Measurements from ENCODE around the gene TBC1D22A. TPM values are rescaled to one million over a fixed set of nuclear protein-coding genes. Genes with fewer than 3 reads are reported as not detected.

Gene TBC1D22A
- total RNA-seq, 1 donor, result 17.7 TPM

GRCh38 chr22:46896568-46897245 is 134.3 kb downstream of the TBC1D22A start:
- Histone ChIP-seq H3K4me1 (ENCODE audit: insufficient read depth, low read length) (no peaks in the 10 kb centered on the region), H4K20me1 (ENCODE audit: insufficient read depth, low read length) (peaks cover 6% of the 10 kb centered on the region), H3K27me3 (ENCODE audit: insufficient read depth, low read length) (no peaks in the 10 kb centered on the region), H3K36me3 (ENCODE audit: insufficient read depth, low read length) (peaks cover 11% of the 10 kb centered on the region), H3K79me2 (ENCODE audit: insufficient read depth, low read length) (no peaks in the 10 kb centered on the region), H3K4me2 (ENCODE audit: insufficient read depth, low read length) (no peak overlapping the region), H3K4me3 (ENCODE audit: insufficient read depth, low read length) (no peak overlapping the region), H3K9me3 (ENCODE audit: low read depth, low read length) (no peaks in the 10 kb centered on the region), H2AFZ (ENCODE audit: low read length) (no peak overlapping the region), H3K27ac (ENCODE audit: low read depth, low read length) (no peak overlapping the region)
- no peak for TF ChIP-seq CTCF (IDR thresholded peaks at IDR 0.05; ENCODE audit: extremely low read depth, low read depth, low read length)
- no peak for DNase-seq (ENCODE audit: insufficient read length, low spot score, missing footprints)

GRCh38 chr22:46897246-46897623 is 134.8 kb downstream of the TBC1D22A start:
- Histone ChIP-seq H3K27ac (ENCODE audit: low read depth, low read length) (no peak overlapping the region), H2AFZ (ENCODE audit: low read length) (no peak overlapping the region)
- no peak for TF ChIP-seq CTCF (IDR thresholded peaks at IDR 0.05; ENCODE audit: extremely low read depth, low read depth, low read length)

GRCh38 chr22:46900549-46900948 is 138.1 kb downstream of the TBC1D22A start:
- DNase-seq (ENCODE audit: insufficient read length, low spot score, missing footprints), result no peak
- no peak overlapping the region for H2AFZ ChIP-seq (ENCODE audit: low read length)
- no peak overlapping the region for H3K27ac ChIP-seq (ENCODE audit: low read depth, low read length)
- peaks cover 10% of the 10 kb centered on the region for H4K20me1 ChIP-seq (ENCODE audit: insufficient read depth, low read length)
- H3K9me3 ChIP-seq (ENCODE audit: low read depth, low read length), result no peaks in the 10 kb centered on the region
- H3K4me3 ChIP-seq (ENCODE audit: insufficient read depth, low read length), result no peak overlapping the region
- peaks cover 5% of the 10 kb centered on the region for H3K36me3 ChIP-seq (ENCODE audit: insufficient read depth, low read length)
- no peaks in the 10 kb centered on the region for H3K79me2 ChIP-seq (ENCODE audit: insufficient read depth, low read length)
- no peaks in the 10 kb centered on the region for H3K4me1 ChIP-seq (ENCODE audit: insufficient read depth, low read length)
- TF ChIP-seq CTCF (IDR thresholded peaks at IDR 0.05; ENCODE audit: extremely low read depth, low read depth, low read length), result no peak
- H3K4me2 ChIP-seq (ENCODE audit: insufficient read depth, low read length), result no peak overlapping the region
- no peaks in the 10 kb centered on the region for H3K27me3 ChIP-seq (ENCODE audit: insufficient read depth, low read length)

More at GRCh38 chr22:46897246-46897623, 134.8 kb downstream of the TBC1D22A start:
- no peak for DNase-seq (ENCODE audit: insufficient read length, low spot score, missing footprints)
- Histone ChIP-seq H3K36me3 (ENCODE audit: insufficient read depth, low read length) (peaks cover 11% of the 10 kb centered on the region), H3K79me2 (ENCODE audit: insufficient read depth, low read length) (no peaks in the 10 kb centered on the region), H3K4me1 (ENCODE audit: insufficient read depth, low read length) (no peaks in the 10 kb centered on the region), H3K4me3 (ENCODE audit: insufficient read depth, low read length) (no peak overlapping the region), H4K20me1 (ENCODE audit: insufficient read depth, low read length) (peaks cover 9% of the 10 kb centered on the region), H3K27me3 (ENCODE audit: insufficient read depth, low read length) (no peaks in the 10 kb centered on the region), H3K4me2 (ENCODE audit: insufficient read depth, low read length) (no peak overlapping the region), H3K9me3 (ENCODE audit: low read depth, low read length) (no peaks in the 10 kb centered on the region)

- Histone ChIP-seq H2AFZ (ENCODE audit: low read length) (no peak overlapping the region), H3K79me2 (ENCODE audit: insufficient read depth, low read length) (no peaks in the 10 kb centered on the region), H3K4me2 (ENCODE audit: insufficient read depth, low read length) (no peak overlapping the region), H3K4me3 (ENCODE audit: insufficient read depth, low read length) (no peak overlapping the region), H3K4me1 (ENCODE audit: insufficient read depth, low read length) (no peaks in the 10 kb centered on the region), H3K27me3 (ENCODE audit: insufficient read depth, low read length) (no peaks in the 10 kb centered on the region), H3K9me3 (ENCODE audit: low read depth, low read length) (no peaks in the 10 kb centered on the region), H3K27ac (ENCODE audit: low read depth, low read length) (no peak overlapping the region), H4K20me1 (ENCODE audit: insufficient read depth, low read length) (peaks cover 10% of the 10 kb centered on the region), H3K36me3 (ENCODE audit: insufficient read depth, low read length) (no peaks in the 10 kb centered on the region)
- TF ChIP-seq CTCF (IDR thresholded peaks at IDR 0.05; ENCODE audit: extremely low read depth, low read depth, low read length), result no peak
- DNase-seq (ENCODE audit: insufficient read length, low spot score, missing footprints), result no peak
Measured at GRCh38 chr22:46902436-46902835, 140.0 kb downstream of the TBC1D22A start.

All from osteoblast (primary cell).